Breast epithelium (tissue), 3 donors: ENCODE measurements around the gene PPL.

Source experiments
- POLR2A ChIP-seq: fragments of 450-650 bp; IDR thresholded peaks from one replicate; pipeline ENCODE4 v1.6.1; 2016; ENCODE audit warnings: antibody characterized with exemption, mild to moderate bottlenecking, moderate library complexity
- TF ChIP-seq, protein P1 (sequence below), 3 donors: fragments of 450-650 bp; IDR thresholded peaks; one replicate each; pipeline ENCODE4 v1.5.1; 2016 to 2017; ENCODE audit warnings: antibody characterized with exemption in 3 of 3, mild to moderate bottlenecking in 3 of 3, moderate library complexity in 3 of 3

GRCh38 chr16:4917117-4917516 lies 19.8 kb downstream of the PPL start:
- no peak for TF ChIP-seq POLR2A
- TF ChIP-seq, protein P1, sequence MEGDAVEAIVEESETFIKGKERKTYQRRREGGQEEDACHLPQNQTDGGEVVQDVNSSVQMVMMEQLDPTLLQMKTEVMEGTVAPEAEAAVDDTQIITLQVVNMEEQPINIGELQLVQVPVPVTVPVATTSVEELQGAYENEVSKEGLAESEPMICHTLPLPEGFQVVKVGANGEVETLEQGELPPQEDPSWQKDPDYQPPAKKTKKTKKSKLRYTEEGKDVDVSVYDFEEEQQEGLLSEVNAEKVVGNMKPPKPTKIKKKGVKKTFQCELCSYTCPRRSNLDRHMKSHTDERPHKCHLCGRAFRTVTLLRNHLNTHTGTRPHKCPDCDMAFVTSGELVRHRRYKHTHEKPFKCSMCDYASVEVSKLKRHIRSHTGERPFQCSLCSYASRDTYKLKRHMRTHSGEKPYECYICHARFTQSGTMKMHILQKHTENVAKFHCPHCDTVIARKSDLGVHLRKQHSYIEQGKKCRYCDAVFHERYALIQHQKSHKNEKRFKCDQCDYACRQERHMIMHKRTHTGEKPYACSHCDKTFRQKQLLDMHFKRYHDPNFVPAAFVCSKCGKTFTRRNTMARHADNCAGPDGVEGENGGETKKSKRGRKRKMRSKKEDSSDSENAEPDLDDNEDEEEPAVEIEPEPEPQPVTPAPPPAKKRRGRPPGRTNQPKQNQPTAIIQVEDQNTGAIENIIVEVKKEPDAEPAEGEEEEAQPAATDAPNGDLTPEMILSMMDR (IDR thresholded peaks at IDR 0.05): no peak
